Sigmoid colon (tissue), 7 donors: ENCODE results near the gene PLCH1. TPM values are rescaled to one million over a fixed set of nuclear protein-coding genes. Genes with fewer than 3 reads are reported as not detected.
"Not testable (repeated sequence)": the region's sequence is repeated elsewhere in the genome, so short reads cannot be mapped to it uniquely, and the experiment has no call there.

Experiments used
- DNase-seq: peaks from one replicate; pipeline ENCODE4 v3.0.0-alpha.2; 2019
- H3K27ac ChIP-seq, 4 donors: fragments of 200-600 bp; sonication (generic); one replicate each; pipeline ENCODE4 v1.5.1; 2016 to 2019; ENCODE audit warnings: mild to moderate bottlenecking in 1 of 4
- H3K27me3 ChIP-seq, 3 donors: fragments of 200-600 bp; sonication (generic); one replicate each; pipeline ENCODE4 v1.5.1; 2019; ENCODE audit warnings: mild to moderate bottlenecking in 1 of 3
- H3K36me3 ChIP-seq, 4 donors: fragments of 200-600 bp; sonication (generic); one replicate each; pipeline ENCODE4 v1.5.1; 2016 to 2019
- H3K4me1 ChIP-seq, 4 donors: fragments of 200-600 bp; sonication (generic); one replicate each; pipeline ENCODE4 v1.5.1; 2017 to 2019
- H3K4me3 ChIP-seq, 4 donors: fragments of 200-600 bp; sonication (generic); one replicate each; pipeline ENCODE4 v1.5.1; 2017 to 2019; ENCODE audit warnings: mild to moderate bottlenecking in 2 of 4, moderate library complexity in 1 of 4
- H3K9me3 ChIP-seq, 4 donors: fragments of 200-600 bp in 3 of 4; sonication (generic) in 3 of 4; one replicate each; pipeline versions ENCODE4 v1.5.1 to v1.6.1; 2013 to 2019
- EP300 ChIP-seq, 4 donors: sonication (generic); formaldehyde crosslinking; IDR thresholded peaks; one replicate each; pipeline ENCODE4 v1.6.1; 2017; ENCODE audit warnings: antibody characterized with exemption in 4 of 4
- POLR2A ChIP-seq, 2 donors: fragments of 450-650 bp; IDR thresholded peaks; one replicate each; pipeline ENCODE4 v1.6.1; 2016; ENCODE audit warnings: antibody characterized with exemption in 2 of 2, mild to moderate bottlenecking in 2 of 2, moderate library complexity in 2 of 2
- POLR2AphosphoS5 ChIP-seq, 4 donors: sonication (generic); formaldehyde crosslinking; IDR thresholded peaks; one replicate each; pipeline ENCODE4 v1.6.1; 2017; ENCODE audit warnings: antibody characterized with exemption in 4 of 4
- whole genome bisulfite sequencing, 2 donors: extraction: QIAGEN DNeasy Blood & Tissue Kit; methylation state at CpG; one replicate each; pipeline ENCODE4 v1.1.7; 2013; 5-methylcytosine and 5-hydroxymethylcytosine counted together
- intact Hi-C: fragments of 100-400 bp; cut with DNase I; formaldehyde crosslinking; loops from one replicate; pipeline ENCODE4 v1.15.1; 2023
- polyA plus RNA-seq, 3 donors: library from polyadenylated mRNA; stranded (reverse); fragments of 200-250 nt; gene quantifications; one replicate each; pipeline ENCODE4 v1.2.3, GENCODE V29; 2013
- total RNA-seq, 4 donors: library from RNA; depleted of rRNA; stranded (reverse); fragments of >200 nt; gene quantifications; one replicate each; pipeline ENCODE4 v1.1.0, GENCODE V29; 2016
- TF ChIP-seq, protein P1 (sequence below), 4 experiments: fragments of 450-650 bp in 3 of 4; fragments of 200-600 bp in 1 of 4; IDR thresholded peaks; one replicate each; pipeline ENCODE4 v1.5.1; 2016 to 2019; ENCODE audit warnings: antibody characterized with exemption in 4 of 4, mild to moderate bottlenecking in 3 of 4, moderate library complexity in 2 of 4
- donor health status: healthy with polysubstance abuse.
- donor health status: Bipolar disorder and iron deficiency.
- donor health status: healthy.

The PLCH1 gene
- total and polyA plus RNA-seq, 7 donors: 0.36 to 1.9 (median 0.83) TPM

DNA sequence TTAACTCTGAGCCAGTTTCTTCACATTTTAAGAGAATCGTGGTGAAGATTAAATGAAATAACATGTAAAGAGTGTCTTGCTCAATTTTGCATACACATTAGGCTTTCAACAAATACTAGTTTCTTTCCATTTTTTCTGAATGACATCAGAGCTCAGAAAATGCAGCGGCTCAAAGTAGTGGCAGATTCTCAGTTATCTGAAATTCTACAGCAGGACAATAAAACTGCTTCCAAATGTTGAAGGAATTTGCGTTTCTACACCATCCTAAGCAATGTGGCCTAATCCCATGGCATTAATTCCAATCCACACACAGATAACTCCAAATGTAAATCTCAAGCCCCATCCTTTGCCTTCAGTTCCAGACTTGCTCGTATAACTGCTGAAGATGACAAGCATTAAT is 115.8 kb downstream of the PLCH1 start:
- H3K4me1 ChIP-seq: no peaks in the 10 kb centered on the region
- no peak overlapping the region for H3K4me3 ChIP-seq
- no peaks in the 10 kb centered on the region for H3K9me3 ChIP-seq
- H3K36me3 ChIP-seq: no peaks in the 10 kb centered on the region
- 75 to 85% methylated on average over 4 of the region's 4 CpGs for WGBS, 2 donors
- H3K27me3 ChIP-seq: no peaks in the 10 kb centered on the region
- no peak for DNase-seq
- H3K27ac ChIP-seq: no peak overlapping the region
- intact Hi-C loops: no loop called here
- TF ChIP-seq, protein P1, sequence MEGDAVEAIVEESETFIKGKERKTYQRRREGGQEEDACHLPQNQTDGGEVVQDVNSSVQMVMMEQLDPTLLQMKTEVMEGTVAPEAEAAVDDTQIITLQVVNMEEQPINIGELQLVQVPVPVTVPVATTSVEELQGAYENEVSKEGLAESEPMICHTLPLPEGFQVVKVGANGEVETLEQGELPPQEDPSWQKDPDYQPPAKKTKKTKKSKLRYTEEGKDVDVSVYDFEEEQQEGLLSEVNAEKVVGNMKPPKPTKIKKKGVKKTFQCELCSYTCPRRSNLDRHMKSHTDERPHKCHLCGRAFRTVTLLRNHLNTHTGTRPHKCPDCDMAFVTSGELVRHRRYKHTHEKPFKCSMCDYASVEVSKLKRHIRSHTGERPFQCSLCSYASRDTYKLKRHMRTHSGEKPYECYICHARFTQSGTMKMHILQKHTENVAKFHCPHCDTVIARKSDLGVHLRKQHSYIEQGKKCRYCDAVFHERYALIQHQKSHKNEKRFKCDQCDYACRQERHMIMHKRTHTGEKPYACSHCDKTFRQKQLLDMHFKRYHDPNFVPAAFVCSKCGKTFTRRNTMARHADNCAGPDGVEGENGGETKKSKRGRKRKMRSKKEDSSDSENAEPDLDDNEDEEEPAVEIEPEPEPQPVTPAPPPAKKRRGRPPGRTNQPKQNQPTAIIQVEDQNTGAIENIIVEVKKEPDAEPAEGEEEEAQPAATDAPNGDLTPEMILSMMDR (IDR thresholded peaks at IDR 0.05): no peak
- TF ChIP-seq POLR2A (IDR thresholded peaks at IDR 0.05) (no peak), EP300 (IDR thresholded peaks at IDR 0.05) (no peak), POLR2AphosphoS5 (IDR thresholded peaks at IDR 0.05) (no peak)

DNA sequence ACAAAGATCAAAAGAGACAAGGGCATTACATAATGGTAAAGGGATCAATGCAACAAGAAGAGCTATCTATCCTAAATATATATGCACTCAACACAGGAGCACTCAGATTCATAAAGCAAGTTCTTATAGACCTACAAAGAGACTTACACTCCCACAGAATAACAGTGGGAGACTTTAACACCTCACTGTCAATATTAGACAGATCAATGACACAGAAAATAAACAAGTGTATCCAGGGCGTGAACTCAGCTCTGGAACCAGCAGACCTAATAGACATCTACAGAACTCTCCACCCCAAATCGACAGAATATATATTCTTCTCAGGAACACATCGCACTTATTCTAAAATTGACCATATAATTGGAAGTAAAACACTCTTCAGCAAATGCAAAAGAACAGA is 122.2 kb downstream of the PLCH1 start:
- H3K36me3 ChIP-seq, H3K27ac ChIP-seq, intact Hi-C loops, H3K4me1 ChIP-seq, H3K9me3 ChIP-seq, H3K4me3 ChIP-seq, DNase-seq, H3K27me3 ChIP-seq: not testable (repeated sequence)
- 70 to 75% methylated on average over 3 of the region's 3 CpGs for WGBS, 2 donors

DNA sequence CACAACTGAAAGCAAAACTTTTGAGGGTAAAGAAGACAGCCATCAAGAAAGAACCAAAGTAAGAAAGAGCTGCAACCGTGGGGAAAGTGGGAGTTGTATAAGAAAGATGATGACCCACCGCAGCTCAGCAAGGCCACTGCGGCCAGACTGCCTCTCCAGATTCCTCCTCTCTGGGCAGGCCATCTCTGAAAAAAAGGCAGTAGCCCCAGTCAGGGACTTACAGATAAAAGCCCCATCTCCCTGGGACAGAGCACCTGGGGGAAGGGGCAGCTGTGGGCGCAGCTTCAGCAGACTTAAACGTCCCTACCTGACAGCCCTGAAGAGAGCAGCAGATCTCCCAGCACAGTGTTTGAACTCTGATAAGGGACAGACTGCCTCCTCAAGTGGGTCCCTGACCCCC is 124.3 kb downstream of the PLCH1 start:
- H3K27ac ChIP-seq, H3K9me3 ChIP-seq, H3K4me1 ChIP-seq, DNase-seq, H3K27me3 ChIP-seq, intact Hi-C loops, H3K4me3 ChIP-seq, H3K36me3 ChIP-seq: not testable (repeated sequence)
- 80 to 93% methylated on average over 5 of the region's 5 CpGs for WGBS, 2 donors

DNA sequence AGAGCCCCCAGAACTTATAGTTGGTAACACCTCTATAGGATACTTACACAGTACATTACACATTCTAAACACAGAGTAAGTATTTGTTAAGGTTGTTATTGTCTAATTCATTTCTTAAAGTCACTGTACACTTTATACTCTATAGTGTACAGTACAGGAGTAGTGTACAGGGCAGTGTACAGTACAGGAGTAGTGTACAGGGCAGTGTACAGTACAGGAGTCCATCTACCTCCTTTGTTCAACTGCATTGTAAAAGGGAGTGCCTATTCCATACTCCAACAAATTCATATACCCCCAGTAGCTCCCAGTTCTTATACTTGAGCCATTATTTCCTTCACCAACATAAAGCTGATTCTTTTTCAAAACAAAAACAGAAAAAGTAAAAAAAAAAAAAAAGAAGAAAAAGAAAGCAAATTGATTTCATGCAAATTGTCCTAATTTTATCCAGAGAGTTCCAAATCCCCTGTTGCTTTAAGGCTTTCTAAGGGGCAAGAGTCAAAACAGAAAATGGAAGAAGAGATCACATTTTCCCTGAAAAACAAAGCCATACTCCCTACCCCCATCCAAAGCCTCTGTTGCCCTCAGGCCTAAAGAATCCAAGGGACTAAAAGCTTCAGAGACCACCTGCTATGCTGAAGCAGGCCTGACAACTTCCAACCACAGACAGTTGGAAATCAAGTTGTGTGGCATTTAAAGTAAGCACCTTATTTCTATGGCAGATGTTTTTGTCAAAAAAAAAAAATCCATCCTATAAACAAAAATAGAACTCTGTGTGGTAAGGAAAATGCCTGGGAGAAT is 125.6 kb downstream of the PLCH1 start:
- TF ChIP-seq, protein P1 (IDR thresholded peaks at IDR 0.05): no peak
- TF ChIP-seq EP300 (IDR thresholded peaks at IDR 0.05) (no peak), POLR2A (IDR thresholded peaks at IDR 0.05) (no peak), POLR2AphosphoS5 (IDR thresholded peaks at IDR 0.05) (no peak)

DNA sequence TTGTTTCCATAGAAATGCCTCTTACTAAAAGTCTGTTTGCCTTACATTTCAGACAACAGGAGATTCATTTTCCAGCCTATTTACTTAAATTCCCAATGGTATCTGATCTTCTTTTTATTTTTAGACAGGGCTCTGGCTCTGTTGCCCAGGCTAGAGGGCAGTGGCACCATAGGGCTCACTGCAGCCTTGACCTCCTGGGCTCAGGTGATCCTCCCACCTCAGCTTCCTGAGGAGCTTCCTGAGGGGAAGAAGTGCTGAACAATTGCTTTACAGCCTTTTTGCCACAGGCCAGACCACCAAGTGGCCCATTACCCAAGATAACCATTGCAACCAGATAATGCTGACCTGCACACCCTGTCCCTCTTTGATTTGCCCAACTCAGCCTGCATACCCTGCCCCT is 126.3 kb downstream of the PLCH1 start:
- no peaks in the 10 kb centered on the region for H3K36me3 ChIP-seq
- intact Hi-C loops: no loop called here
- peaks cover 0 to 3% (median 2%) of the 10 kb centered on the region in 4 donors for H3K9me3 ChIP-seq
- DNase-seq: no peak
- no peak for TF ChIP-seq POLR2AphosphoS5 (IDR thresholded peaks at IDR 0.05)
- no peak for TF ChIP-seq EP300 (IDR thresholded peaks at IDR 0.05)
- TF ChIP-seq, protein P1 (IDR thresholded peaks at IDR 0.05): no peak
- TF ChIP-seq POLR2A (IDR thresholded peaks at IDR 0.05): no peak
- H3K27me3 ChIP-seq: no peaks in the 10 kb centered on the region
- no peak overlapping the region for H3K4me3 ChIP-seq
- H3K4me1 ChIP-seq: no peaks in the 10 kb centered on the region
- H3K27ac ChIP-seq: no peak overlapping the region

More for the DNA sequence above, 125.6 kb downstream of the PLCH1 start:
- Histone ChIP-seq H3K4me3 (no peak overlapping the region), H3K9me3 (peaks cover 0 to 3% (median under 1%) of the 10 kb centered on the region in 4 donors), H3K4me1 (no peaks in the 10 kb centered on the region), H3K36me3 (no peaks in the 10 kb centered on the region), H3K27ac (no peak overlapping the region), H3K27me3 (no peaks in the 10 kb centered on the region)
- no peak for DNase-seq
- intact Hi-C loops: no loop called here
